Loucy (cell line): ENCODE data around the gene RNF13.

ENCODE experiments used
- CTCF ChIP-seq: fragments of 200-600 bp; sonication (generic); conservative IDR thresholded peaks from 2 replicates; pipeline ENCODE4 v1.5.1; 2014; ENCODE audit warnings: mild to moderate bottlenecking, antibody characterized with exemption, low read length
- EZH2phosphoT487 ChIP-seq: fragments of 200-600 bp; IDR thresholded peaks from 2 replicates; pipeline ENCODE4 v1.6.1; 2018; ENCODE audit warnings: antibody characterized with exemption, mild to moderate bottlenecking, moderate library complexity, borderline replicate concordance

- TF ChIP-seq CTCF (no peak), EZH2phosphoT487 (no peak)
These were observed 104.2 kb downstream of the RNF13 start for GRCh38 chr3:149917124-149917667.
